ENCODE results near the gene PHKG2. TPM values are rescaled to one million over a fixed set of nuclear protein-coding genes. Genes with fewer than 3 reads are reported as not detected.

Gene PHKG2
- total and polyA plus RNA-seq, 2 experiments from 2014 or later = 35.1 to 52.1 TPM

- H3K9me3 ChIP-seq (ENCODE audit: low read depth) = no peaks in the 10 kb centered on the region
- H3K27me3 ChIP-seq = no peaks in the 10 kb centered on the region
- TF ChIP-seq, protein P1, sequence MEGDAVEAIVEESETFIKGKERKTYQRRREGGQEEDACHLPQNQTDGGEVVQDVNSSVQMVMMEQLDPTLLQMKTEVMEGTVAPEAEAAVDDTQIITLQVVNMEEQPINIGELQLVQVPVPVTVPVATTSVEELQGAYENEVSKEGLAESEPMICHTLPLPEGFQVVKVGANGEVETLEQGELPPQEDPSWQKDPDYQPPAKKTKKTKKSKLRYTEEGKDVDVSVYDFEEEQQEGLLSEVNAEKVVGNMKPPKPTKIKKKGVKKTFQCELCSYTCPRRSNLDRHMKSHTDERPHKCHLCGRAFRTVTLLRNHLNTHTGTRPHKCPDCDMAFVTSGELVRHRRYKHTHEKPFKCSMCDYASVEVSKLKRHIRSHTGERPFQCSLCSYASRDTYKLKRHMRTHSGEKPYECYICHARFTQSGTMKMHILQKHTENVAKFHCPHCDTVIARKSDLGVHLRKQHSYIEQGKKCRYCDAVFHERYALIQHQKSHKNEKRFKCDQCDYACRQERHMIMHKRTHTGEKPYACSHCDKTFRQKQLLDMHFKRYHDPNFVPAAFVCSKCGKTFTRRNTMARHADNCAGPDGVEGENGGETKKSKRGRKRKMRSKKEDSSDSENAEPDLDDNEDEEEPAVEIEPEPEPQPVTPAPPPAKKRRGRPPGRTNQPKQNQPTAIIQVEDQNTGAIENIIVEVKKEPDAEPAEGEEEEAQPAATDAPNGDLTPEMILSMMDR (IDR thresholded peaks at IDR 0.05; ENCODE audit: low read depth, low read length) = no peak
- no peak for DNase-seq (ENCODE audit: low read depth in 1 of 2, low spot score in 1 of 2)
- no peaks in the 10 kb centered on the region for H3K4me1 ChIP-seq (ENCODE audit: low read depth)
- H3K36me3 ChIP-seq = peaks cover 25% of the 10 kb centered on the region
- no peak overlapping the region for H3K27ac ChIP-seq
- no peak overlapping the region for H3K4me3 ChIP-seq
Observed at GRCh38 chr16:30753596-30753995, 5.4 kb downstream of the PHKG2 start.

DNA sequence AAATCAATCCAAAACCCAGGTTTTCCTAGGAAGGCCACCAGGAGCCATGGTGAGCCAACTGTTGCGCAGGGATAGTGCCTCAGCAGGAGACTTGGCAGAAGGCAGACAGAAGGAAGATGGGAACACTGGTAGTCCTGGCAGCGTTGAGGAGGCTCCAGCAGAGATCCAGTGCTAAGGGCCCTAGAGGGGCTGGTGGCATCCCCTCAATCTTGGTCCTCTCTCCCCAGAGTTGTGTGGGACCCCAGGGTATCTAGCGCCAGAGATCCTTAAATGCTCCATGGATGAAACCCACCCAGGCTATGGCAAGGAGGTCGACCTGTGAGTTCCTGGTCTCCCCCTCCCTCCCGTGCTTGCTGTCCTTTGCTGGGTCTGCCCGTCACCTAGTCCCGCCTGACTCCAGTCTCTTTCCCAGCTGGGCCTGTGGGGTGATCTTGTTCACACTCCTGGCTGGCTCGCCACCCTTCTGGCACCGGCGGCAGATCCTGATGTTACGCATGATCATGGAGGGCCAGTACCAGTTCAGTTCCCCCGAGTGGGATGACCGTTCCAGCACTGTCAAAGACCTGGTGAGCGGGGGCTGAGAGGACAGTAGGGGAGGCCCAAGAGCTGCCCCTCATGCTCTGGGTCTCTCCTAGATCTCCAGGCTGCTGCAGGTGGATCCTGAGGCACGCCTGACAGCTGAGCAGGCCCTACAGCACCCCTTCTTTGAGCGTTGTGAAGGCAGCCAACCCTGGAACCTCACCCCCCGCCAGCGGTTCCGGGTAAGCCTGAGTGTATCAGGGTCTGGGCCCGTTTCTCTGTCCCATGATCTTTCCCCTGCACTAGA, 7.9 kb downstream of the PHKG2 start:
- Histone ChIP-seq H3K36me3 (peaks cover 25% of the 10 kb centered on the region), H3K4me1 (ENCODE audit: low read depth) (no peaks in the 10 kb centered on the region), H3K27me3 (no peaks in the 10 kb centered on the region), H3K9me3 (ENCODE audit: low read depth) (no peaks in the 10 kb centered on the region), H3K27ac (no peak overlapping the region), H3K4me3 (no peak overlapping the region)
- no peak for DNase-seq (ENCODE audit: low read depth in 1 of 2, low spot score in 1 of 2)
- TF ChIP-seq, protein P1 (IDR thresholded peaks at IDR 0.05; ENCODE audit: low read depth, low read length) = no peak

- peaks cover 25% of the 10 kb centered on the region for H3K36me3 ChIP-seq
- no peak overlapping the region for H3K4me3 ChIP-seq
- H3K27ac ChIP-seq = no peak overlapping the region
- no peaks in the 10 kb centered on the region for H3K27me3 ChIP-seq
- TF ChIP-seq, protein P1 (IDR thresholded peaks at IDR 0.05; ENCODE audit: low read depth, low read length) = no peak
- no peak for DNase-seq (ENCODE audit: low read depth in 1 of 2, low spot score in 1 of 2)
- H3K9me3 ChIP-seq (ENCODE audit: low read depth) = no peaks in the 10 kb centered on the region
- no peaks in the 10 kb centered on the region for H3K4me1 ChIP-seq (ENCODE audit: low read depth)
Observed at GRCh38 chr16:30756781-30757100, 8.5 kb downstream of the PHKG2 start.

GRCh38 chr16:30757316-30757715, 9.1 kb downstream of the PHKG2 start:
- Histone ChIP-seq H3K27ac (no peak overlapping the region), H3K36me3 (peaks cover 25% of the 10 kb centered on the region), H3K27me3 (no peaks in the 10 kb centered on the region), H3K4me1 (ENCODE audit: low read depth) (no peaks in the 10 kb centered on the region), H3K9me3 (ENCODE audit: low read depth) (no peaks in the 10 kb centered on the region), H3K4me3 (no peak overlapping the region)
- TF ChIP-seq, protein P1 (IDR thresholded peaks at IDR 0.05; ENCODE audit: low read depth, low read length) = no peak
- DNase-seq (ENCODE audit: low read depth in 1 of 2, low spot score in 1 of 2) = no peak

DNA sequence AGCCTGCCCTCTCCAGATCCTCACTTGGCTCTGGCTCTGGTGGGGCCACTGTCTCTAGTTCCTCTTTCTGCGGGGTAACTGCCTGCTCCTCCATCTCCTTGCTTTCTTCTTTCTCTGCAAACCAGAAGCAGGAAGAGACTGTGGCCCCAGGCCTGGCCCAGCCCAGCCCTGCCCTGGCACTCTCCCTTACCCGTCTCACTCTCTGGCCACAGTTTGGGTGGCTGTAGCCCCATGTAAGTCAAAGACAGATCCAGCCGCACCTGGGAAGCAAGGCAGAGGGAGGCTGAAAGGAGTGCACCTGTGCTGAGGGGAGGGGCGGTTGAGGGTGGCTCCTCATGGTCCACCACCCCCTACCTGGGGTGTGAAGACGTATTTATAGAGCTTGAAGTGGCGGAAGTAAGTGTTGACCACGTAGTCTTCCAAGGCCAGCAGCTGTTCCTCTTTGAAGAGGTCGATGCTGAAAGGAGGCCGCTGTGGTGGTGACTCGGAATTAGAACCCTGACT, 10.8 kb downstream of the PHKG2 start:
- TF ChIP-seq, protein P1 (IDR thresholded peaks at IDR 0.05; ENCODE audit: low read depth, low read length) = no peak
- H3K27ac ChIP-seq = no peak overlapping the region
- peaks cover 21% of the 10 kb centered on the region for H3K36me3 ChIP-seq

More for the DNA sequence above, 10.8 kb downstream of the PHKG2 start:
- DNase-seq (ENCODE audit: low read depth in 1 of 2, low spot score in 1 of 2) = no peak
- H3K4me1 ChIP-seq (ENCODE audit: low read depth) = peaks cover 5% of the 10 kb centered on the region
- no peaks in the 10 kb centered on the region for H3K9me3 ChIP-seq (ENCODE audit: low read depth)
- no peak overlapping the region for H3K4me3 ChIP-seq
- H3K27me3 ChIP-seq = no peaks in the 10 kb centered on the region
